HG02610 (cell line): Measurements from ENCODE around the gene GRK4.

Experiments
- ATAC-seq: cut with Tn5 transposase; IDR thresholded peaks from one replicate; pipeline ENCODE4 v1.9.1; 2021; ENCODE audit warnings: mild to moderate bottlenecking, moderate library complexity; ENCODE audit not compliant: unreplicated experiment

The GRK4 gene

DNA sequence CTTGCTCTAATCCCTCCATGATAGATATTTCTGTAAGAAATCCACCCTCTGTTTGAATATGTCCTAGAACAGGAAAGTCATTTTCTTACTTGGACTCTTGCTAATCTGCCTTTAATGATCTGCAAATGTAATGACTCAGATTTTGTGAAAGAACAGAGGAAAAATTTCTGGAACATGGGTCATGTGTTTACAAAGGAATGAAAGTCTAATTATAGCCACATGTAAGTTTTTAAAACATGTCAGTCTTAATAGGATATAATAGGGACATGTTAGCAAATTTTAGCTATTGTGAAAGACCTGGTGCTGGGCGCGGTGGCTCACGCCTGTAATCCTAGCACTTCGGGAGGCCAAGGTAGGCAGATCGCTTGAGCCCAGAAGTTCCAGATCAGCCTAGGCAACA, 47.6 kb downstream of the GRK4 start:
- ATAC-seq, result no peak

- no peak for ATAC-seq
Measured at GRCh38 chr4:3011456-3012220, 48.3 kb downstream of the GRK4 start.

DNA sequence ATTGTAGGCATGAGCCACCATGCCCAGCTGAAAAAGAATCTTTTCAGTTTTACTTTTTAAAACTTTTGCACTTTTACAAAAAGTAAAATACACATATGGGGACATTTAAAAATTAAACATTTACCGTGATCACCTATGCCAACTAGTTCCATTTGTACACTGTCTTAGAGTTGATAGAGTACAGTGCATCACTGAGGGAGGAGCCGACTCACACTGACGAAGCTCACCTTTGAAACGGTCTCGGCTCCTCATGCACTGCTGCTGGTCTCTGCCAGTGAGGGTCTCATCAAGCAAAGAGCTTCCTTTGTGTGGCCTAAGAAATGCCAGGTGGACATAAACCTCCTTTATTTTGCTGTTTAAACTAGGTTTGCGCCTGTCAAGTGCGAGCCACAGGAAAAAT, 50.0 kb downstream of the GRK4 start:
- ATAC-seq, result no peak

DNA sequence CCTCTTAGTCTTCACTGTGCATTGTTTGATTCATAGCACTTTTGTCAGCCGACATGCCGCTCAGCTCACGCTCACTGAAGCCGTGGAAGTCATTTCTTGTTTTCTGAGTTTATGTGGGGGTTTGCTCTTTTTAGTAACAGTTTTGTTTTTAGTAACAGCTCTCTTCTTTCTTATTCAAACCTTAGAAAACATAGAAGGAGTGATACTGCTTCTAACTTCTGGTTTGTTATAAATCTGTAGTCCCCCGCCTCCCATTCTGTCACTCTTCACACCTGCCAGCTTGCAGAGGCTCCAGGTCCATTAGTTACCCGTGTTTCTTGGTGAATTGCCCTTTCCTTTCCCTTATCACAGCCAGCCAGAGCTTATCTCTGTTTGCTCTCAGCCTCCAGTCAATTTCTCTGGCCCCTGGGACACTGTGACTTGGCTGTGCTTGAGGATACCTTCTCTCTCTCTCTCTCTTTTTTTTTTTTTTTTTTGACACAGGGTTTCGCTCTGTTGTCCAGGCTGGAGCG, 50.5 kb downstream of the GRK4 start:
- ATAC-seq, result peak; percentile 85

DNA sequence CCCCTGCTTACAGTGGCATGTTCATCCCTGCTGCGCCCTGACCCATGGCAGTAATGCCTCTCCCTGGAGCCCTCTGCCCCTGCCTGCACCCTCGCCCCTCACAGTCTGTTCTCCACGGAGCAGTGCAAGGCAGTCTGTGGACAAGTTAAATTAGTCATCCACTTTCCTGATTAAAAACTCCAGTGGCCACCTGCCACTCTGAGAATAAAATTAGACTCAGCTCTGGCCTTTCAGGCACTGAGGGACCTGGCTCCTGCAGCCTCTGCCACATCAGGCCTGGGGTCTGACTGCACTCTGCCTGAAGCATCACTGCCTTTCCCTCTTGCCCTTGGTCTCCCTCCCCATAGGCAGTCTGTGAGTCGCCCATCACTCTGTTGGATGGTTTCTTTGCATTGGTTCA, 53.6 kb downstream of the GRK4 start:
- no peak for ATAC-seq

GRCh38 chr4:3017504-3017903, 54.1 kb downstream of the GRK4 start:
- no peak for ATAC-seq

- no peak for ATAC-seq
Measured at GRCh38 chr4:3019145-3019846, 55.9 kb downstream of the GRK4 start.

GRCh38 chr4:3021127-3021526, 57.8 kb downstream of the GRK4 start:
- no peak for ATAC-seq

GRCh38 chr4:3021627-3022026, 58.3 kb downstream of the GRK4 start:
- ATAC-seq, result no peak

- no peak for ATAC-seq
Measured at GRCh38 chr4:3022112-3022511, 58.7 kb downstream of the GRK4 start.

- ATAC-seq, result no peak
Measured at GRCh38 chr4:3022651-3023050, 59.3 kb downstream of the GRK4 start.

DNA sequence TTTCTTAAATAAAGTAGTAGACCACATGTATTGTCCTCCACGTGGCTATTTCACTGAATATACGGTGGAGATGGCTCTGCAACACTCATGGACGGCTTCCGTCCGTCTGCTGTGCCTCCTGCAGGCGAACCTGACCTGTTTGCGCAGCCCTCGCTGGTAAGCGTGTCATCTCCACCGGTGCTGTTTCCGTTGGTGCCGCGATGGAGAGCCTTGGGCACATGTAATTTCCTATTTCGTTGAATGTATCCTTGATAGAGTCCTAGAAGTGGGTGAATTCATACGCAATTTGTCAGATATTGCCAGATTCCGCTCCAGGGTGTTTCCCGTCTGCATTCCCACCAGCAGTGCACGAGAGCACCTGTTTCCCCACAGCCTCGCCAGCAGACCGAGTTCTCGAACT, 62.5 kb downstream of the GRK4 start:
- ATAC-seq, result no peak

- no peak for ATAC-seq
Measured at GRCh38 chr4:3026540-3026939, 63.2 kb downstream of the GRK4 start.

DNA sequence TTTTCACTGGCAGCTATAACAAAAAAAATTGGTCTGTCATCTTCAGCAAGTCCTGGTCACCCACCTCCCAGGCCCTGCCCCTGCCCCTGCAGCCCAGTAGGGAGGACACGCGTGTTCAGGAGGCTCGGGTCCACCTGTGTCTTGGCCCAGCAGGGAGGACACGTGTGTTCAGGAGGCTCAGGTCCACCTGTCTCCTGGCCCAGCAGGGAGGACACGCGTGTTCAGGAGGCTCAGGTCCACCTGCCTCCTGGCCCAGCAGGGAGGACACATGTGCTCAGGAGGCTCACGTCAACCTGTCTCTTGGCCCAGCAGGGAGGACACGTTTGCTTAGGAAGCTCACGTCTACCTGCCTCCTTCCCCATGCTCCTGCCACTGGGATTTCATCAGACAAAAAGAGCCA, 66.1 kb downstream of the GRK4 start:
- no peak for ATAC-seq

GRCh38 chr4:3030566-3031356, 67.4 kb downstream of the GRK4 start:
- ATAC-seq, result no peak

DNA sequence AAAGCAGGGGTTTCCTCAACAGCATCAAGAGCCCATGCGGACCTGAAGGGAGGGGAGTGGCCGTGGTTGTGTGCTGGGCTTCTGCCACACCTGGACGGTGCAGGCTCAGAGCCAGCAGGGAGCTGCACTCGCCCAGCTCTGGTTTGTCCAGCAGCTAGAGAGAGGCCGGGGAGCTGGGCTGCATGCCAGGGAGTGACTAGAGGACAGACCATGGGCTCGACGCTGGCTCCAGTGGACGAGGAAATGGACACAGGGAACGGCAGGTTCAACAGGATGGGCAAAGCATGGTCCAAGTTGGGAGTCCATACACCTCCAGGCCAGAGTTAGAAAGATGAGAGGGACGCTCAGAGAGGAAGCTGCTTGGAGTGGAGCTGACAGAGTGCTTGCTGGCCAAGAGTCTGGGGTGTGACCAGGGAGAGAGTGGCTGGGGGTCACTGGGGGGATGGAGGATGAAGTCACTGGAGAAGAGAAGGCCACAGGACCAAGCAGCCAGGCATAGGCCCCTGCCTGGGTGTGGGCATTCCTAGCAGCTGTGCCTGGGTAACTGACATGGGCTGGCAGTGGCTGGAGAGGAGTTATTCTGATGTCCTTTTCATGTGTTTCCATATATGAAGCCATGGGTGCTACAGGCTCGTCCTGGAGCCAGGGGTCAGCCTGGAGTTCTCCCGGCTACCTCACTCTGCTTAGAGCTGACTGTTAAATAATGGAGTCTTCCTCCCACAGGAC, 68.1 kb downstream of the GRK4 start:
- no peak for ATAC-seq

- ATAC-seq, result no peak
Measured at GRCh38 chr4:3034231-3034630, 70.9 kb downstream of the GRK4 start.

GRCh38 chr4:3035249-3035648, 71.9 kb downstream of the GRK4 start:
- no peak for ATAC-seq

DNA sequence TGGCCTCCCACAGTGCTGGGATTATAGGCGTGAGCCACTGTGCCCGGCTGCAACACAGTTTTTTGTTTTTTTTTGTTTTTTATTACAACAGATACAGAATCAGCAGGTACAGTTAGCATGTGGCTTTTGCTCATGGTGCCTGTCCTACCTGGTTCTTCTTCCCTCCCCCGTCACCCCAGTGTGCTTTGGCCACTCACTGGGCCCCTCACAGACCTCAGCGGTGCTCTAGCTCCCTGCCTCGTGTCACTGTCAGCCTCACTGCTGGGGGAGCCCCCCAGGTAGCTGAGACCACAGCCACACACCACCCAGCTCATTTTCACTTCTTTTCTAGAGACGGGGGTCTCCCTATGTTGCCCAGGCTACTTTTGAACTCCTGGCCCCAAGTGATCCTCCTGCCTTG, 72.3 kb downstream of the GRK4 start:
- no peak for ATAC-seq

GRCh38 chr4:3036131-3036952, 73.0 kb downstream of the GRK4 start:
- no peak for ATAC-seq
